ENCODE measurements around the gene IL19. TPM values are rescaled to one million over a fixed set of nuclear protein-coding genes. Genes with fewer than 3 reads are reported as not detected.

Gene IL19
- total RNA-seq, 1 experiment from 2014 or later, result not detected

GRCh38 chr1:206792939-206793607, 22.5 kb downstream of the IL19 start:
- WGBS (ENCODE audit: extremely low coverage, insufficient read length, low lambda C conversion rate), result no CpG with 5 or more reads among the region's 16 CpGs
- Histone ChIP-seq H2BK20ac (ENCODE audit: low read depth, low read length, poor library complexity, severe bottlenecking) (no peak overlapping the region), H4K91ac (ENCODE audit: insufficient read length, low read depth, low read length) (no peak overlapping the region), H3K9ac (ENCODE audit: extremely low read depth, insufficient read length, low read length) (no peak overlapping the region), H3K27me3 (ENCODE audit: insufficient read depth, low read length) (no peaks in the 10 kb centered on the region), H2BK5ac (ENCODE audit: insufficient read length, low read length) (no peak overlapping the region), H3K23ac (ENCODE audit: insufficient read length, low read depth, low read length) (no peak overlapping the region), H2BK15ac (ENCODE audit: low read depth, low read length) (no peak overlapping the region), H3K14ac (ENCODE audit: insufficient read depth, low read length) (no peak overlapping the region; the same call in 1 of the 2 replicates), H3K23me2 (ENCODE audit: insufficient read length, low read depth, low read length, poor library complexity, severe bottlenecking) (no peaks in the 10 kb centered on the region), H3K9me3 (ENCODE audit: control insufficient read depth, low read depth, low read length) (no peaks in the 10 kb centered on the region), H3K4ac (ENCODE audit: low read depth, low read length) (no peak overlapping the region), H3K27ac (ENCODE audit: insufficient read length, low read depth, low read length) (no peak overlapping the region), H2BK12ac (ENCODE audit: insufficient read length, low read depth, low read length) (no peak overlapping the region), H3K18ac (ENCODE audit: insufficient read length, low read depth, low read length) (no peak overlapping the region), H2AFZ (ENCODE audit: low read length) (no peak overlapping the region), H4K8ac (replicated peaks; ENCODE audit: insufficient read length, low read depth, low read length) (no peak overlapping the region), H3K4me2 (ENCODE audit: insufficient read depth, insufficient read length, low read length) (no peak overlapping the region), H3K56ac (ENCODE audit: insufficient read length, low read depth, low read length) (no peak overlapping the region), H3K79me1 (ENCODE audit: insufficient read depth, low read depth, low read length, poor library complexity, severe bottlenecking) (no peaks in the 10 kb centered on the region), H3K79me2 (ENCODE audit: insufficient read depth, low read length) (no peaks in the 10 kb centered on the region), H2AK5ac (ENCODE audit: insufficient read length, low read length) (no peak overlapping the region), H3K4me1 (ENCODE audit: insufficient read depth, low read length) (no peaks in the 10 kb centered on the region), H4K5ac (ENCODE audit: insufficient read length, low read depth, low read length) (no peak overlapping the region), H2BK120ac (ENCODE audit: low read depth, low read length, poor library complexity, severe bottlenecking) (no peak overlapping the region), H3T11ph (ENCODE audit: low read length) (no peak overlapping the region), H4K20me1 (ENCODE audit: control insufficient read depth, insufficient read depth, insufficient read length) (no peaks in the 10 kb centered on the region)
- TF ChIP-seq CTCF (conservative IDR thresholded peaks at IDR 0.05), result no peak
- Mint-ChIP-seq H3K27ac (no peak overlapping the region), H3K4me1 (peaks cover 10 to 11% of the 10 kb centered on the region in 2 experiments), H3K36me3 (ENCODE audit: insufficient read depth in 1 of 3, low read depth in 3 of 3) (no peaks in the 10 kb centered on the region), H3K4me3 (no peak overlapping the region), H3K9me3 (no peaks in the 10 kb centered on the region; a peak in 1 of 5 replicates), H3K27me3 (ENCODE audit: low read depth) (peaks cover 18% of the 10 kb centered on the region)
- no peak for DNase-seq

All from H9 (cell line).